Tongue (tissue), 2 donors: ENCODE results near the gene AKAP9. TPM values are rescaled to one million over a fixed set of nuclear protein-coding genes. Genes with fewer than 3 reads are reported as not detected.
"Not testable (repeated sequence)": the region's sequence is repeated elsewhere in the genome, so short reads cannot be mapped to it uniquely, and the experiment has no call there.

Source experiments
- DNase-seq: peaks from one replicate; pipeline ENCODE4 v3.0.0-alpha.2; 2015
- total RNA-seq: library from RNA; depleted of rRNA; stranded (reverse); fragments of >200 nt; gene quantifications from one replicate; pipeline ENCODE4 v1.2.3, GENCODE V29; 2014

AKAP9 gene
- total RNA-seq, 1 donor from 2014 or later = 170 TPM

- DNase-seq = no peak
Observed at GRCh38 chr7:91946549-91946948, 5.9 kb downstream of the AKAP9 start.

GRCh38 chr7:91947948-91948347, 7.3 kb downstream of the AKAP9 start:
- no peak for DNase-seq

DNA sequence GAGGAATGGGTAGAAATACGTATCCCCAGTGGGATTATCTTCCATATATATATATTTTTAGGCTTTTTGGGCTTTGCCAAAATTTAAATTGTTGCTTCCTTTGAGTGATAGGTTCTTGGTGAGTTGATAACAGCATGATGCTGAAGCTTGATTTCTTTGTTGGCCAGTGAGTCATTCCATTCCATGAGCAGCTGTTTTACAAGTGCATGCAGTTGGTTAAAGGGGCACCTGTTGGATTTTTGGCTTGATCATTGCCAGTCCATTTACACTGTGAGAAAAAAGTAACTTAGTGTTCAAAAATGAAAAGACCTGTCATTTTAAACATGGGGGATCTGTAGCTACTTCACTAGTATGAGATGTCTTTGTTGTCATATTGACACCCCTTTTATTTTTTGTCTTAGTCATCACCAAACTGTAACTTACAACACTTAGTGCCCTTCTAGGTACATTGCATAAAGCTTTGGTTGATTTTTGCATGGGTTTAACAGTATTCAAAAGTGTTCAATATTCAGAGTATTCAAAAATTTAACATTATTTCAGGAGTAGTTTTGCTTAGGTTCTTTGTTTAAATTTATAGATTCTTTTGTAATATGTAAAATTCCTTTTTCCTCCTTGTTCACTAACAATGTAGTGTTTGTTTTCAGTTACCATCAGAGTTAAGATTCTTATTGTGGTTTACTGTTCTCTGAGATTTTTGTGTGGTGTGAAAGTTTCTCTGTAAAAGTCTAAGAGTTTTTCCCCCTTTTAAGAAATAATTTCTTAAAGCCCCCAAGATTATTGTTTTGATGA, 8.8 kb downstream of the AKAP9 start:
- peak; percentile 76 for DNase-seq

DNA sequence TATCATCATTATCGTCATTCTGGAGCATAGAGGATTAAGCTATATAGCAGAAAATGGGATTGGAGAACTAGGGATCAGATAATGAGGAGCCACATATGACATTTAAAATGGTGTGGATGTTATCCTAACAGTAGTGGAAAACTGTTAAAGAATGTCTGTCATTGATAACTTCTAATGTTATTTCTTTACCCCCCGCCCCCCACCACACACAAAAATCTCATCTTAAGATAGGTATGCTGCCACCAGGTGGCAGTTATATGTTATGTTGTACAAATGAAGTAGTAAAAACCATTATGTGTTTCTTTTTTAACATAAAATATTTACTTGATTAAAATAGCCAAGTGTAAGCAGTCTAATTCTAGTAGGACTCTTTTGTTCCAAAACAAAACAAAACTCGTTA, 13.0 kb downstream of the AKAP9 start:
- DNase-seq = no peak

DNA sequence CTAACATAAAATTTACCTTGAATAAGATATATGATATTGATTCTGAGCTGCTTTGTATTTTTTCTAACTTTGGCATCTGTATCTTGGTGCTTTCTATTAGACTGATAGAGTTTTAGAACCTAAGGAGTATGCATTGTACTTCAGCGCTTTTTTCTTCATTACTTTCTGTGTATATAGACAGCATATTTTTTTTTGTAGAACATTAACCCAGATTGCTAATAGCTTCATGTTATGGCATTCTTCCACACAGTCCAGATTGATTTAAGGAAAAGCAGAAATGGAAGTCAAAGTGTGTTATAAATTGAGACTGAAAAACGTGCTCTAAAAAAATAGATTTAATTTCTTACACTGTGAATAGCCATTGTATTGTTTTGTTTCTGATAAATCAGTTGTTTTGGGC, 15.8 kb downstream of the AKAP9 start:
- not testable (repeated sequence) for DNase-seq

DNA sequence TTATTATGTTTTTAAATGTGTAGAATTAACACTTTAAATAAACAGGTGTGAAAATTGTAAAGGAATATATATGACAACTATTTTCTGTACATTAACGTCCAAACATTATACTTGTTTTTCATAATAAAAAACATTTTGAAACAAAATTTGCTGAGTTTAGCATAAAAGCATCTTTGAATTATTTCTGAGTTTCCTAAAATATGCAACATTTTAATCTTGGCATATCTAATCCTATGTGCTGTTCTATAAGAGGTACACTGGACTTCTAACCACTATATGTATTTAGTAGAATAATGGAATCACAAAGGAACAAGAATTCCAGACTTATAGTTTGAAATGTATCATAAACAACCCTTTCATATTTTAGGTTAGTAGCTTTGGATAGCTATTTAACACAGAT, 16.6 kb downstream of the AKAP9 start:
- no peak for DNase-seq

DNA sequence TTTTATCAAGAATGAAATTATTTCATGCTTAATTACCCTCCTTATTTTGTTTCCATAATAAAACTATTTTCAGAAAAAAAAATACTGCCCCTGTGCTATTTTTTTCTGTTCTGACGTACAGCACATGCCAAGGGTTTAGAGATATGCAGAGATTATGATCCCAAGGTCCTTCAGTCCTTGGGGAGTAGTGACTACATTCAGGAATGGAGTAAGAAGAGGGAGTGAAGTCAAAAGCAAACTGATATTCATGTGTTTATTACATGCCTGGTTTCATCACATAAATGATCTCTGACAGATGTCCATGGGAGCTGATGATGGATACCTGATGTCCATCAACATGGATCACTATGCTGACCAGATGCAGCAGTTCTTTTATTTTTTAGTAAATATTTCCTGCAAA, 17.2 kb downstream of the AKAP9 start:
- no peak for DNase-seq

DNA sequence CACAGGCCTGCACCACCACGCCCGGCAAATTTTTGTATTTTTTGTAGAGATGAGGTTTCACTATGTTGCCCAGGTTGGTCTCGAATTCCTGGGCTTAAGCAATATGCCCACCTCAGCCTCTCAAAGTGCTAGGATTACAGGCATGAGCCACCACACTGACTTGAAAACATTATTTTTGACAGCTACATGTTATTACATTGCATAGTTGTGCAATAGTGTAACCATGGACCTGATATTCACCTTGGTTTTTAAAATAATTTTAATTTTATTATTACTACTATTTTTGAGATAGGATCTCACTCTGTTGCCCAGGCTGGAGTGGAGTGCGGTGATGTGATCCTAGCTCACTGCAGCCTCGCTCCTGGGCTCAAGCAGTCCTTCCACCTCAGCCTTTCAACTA, 18.4 kb downstream of the AKAP9 start:
- DNase-seq = no peak

DNA sequence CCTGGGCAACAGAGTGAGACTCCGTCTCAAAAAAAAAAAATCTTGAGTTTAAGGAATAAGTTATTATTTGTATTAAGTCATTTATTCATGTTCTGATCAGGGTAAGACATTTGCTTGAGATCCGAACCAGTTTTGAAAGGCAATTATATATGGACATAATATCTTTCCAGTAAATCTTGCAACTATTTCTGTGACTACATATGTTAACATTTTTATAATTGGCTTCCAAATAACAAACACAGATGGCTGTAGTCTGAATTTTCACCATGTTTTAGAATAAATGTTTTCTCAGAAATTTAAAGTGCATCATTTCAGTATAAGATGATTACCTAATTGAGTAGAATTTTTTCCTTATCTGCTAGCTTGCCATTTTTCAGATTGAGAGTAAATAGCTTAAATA, 21.2 kb downstream of the AKAP9 start:
- no peak for DNase-seq

GRCh38 chr7:91962419-91962818, 21.8 kb downstream of the AKAP9 start:
- no peak for DNase-seq

- DNase-seq = not testable (repeated sequence)
Observed at GRCh38 chr7:91967513-91967912, 26.9 kb downstream of the AKAP9 start.

DNA sequence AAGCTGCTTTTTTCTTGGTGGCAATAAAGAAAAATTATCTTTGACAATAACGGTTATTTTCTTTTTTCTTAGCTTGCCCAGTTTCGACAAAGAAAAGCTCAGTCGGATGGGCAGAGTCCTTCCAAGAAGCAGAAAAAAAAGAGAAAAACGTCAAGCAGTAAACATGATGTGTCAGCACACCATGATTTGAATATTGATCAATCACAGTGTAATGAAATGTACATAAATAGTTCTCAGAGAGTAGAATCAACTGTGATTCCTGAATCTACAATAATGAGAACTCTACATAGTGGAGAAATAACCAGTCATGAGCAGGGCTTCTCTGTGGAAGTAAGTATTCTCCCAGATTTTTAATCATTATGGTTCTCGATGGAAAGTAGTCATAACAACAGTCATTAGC, 33.0 kb downstream of the AKAP9 start:
- no peak for DNase-seq

- no peak for DNase-seq
Observed at GRCh38 chr7:91974066-91974465, 33.4 kb downstream of the AKAP9 start.

DNA sequence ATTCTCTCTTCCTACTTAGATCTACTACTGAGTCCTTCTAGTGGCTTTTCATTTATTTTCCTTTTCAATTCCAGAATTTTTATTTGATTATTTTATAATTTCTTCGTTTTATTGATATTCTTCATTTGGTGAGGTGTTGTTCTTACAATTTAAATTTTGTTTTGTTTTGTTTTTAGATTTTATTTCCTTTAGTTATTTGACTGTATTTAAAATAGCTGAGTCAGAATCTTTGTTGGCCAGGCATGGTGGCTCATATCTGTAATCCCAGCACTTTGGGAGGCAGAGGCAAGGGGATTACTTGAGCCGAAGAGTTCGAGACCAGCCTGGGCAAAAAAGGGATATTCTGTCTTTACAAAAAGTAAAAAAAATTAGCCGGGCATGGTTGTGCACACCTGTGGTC, 36.1 kb downstream of the AKAP9 start:
- DNase-seq = no peak

DNA sequence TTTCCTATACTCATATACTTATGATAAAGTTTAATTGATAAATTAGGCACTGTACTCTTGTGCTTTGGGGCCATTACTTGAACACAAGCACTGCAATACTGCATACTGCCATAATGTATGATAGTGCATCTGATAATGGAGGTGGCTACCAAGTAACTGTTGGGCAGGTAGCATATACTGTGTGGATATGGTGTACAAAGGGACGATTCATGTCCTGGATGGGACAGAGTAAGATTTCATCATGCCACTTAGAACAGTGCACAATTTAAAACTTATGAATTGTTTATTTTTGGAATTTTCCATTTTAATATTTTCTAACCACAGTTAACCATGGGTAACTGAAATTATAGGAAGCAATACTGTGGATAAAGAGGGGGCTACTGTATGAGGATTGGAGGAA, 38.9 kb downstream of the AKAP9 start:
- DNase-seq = no peak

GRCh38 chr7:91982352-91982751, 41.7 kb downstream of the AKAP9 start:
- not testable (repeated sequence) for DNase-seq

DNA sequence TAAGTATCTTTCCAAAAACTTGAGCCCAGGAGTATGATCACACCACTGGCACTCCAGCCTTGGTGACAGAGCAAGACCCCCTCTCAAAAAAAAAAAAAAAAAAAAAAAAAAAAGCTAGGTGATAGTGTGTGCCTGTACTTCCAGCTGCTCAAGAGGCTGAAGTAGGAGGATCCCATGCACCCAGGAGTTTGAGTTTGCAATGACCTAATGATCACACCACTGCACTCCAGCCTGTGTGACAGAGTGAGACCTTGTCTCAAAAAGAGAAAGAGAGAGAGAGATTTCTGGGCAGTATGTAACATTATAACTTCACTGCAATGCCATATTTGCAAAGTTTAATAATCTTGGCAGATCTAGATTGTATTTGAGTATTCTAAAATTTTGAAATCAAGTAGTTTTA, 47.6 kb downstream of the AKAP9 start:
- DNase-seq = no peak

- DNase-seq = no peak
Observed at GRCh38 chr7:91993976-91994375, 53.3 kb downstream of the AKAP9 start.

DNA sequence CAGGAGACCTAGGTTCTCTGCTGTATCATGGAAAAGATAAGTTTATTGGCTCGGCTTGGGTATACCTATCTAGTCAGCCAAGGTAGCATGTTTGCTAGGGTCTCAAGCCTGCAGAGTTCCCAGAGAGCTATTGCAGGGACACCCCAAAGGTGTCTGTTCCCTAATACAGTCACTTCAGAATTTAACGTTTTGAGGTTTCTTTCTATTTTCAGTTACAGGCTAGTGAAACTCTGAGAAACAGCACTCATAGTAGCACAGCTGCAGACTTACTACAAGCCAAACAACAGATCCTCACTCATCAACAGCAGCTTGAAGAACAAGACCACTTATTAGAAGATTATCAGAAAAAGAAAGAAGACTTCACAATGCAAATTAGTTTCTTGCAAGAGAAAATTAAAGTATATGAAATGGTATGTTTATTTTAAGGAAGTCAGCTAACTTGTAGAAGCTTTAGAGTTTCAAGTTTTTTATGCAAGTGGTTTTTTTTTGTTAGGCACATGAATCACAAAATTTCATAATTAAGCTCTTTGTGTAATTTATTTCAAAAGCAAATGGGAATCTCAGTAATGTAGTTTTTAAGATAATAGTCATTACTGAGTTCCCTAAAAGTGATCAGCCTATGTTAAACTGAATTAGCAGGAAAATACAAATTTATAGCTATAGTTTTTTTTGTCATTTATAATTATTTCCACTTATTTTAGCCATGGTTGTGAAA, 54.9 kb downstream of the AKAP9 start:
- no peak for DNase-seq

DNA sequence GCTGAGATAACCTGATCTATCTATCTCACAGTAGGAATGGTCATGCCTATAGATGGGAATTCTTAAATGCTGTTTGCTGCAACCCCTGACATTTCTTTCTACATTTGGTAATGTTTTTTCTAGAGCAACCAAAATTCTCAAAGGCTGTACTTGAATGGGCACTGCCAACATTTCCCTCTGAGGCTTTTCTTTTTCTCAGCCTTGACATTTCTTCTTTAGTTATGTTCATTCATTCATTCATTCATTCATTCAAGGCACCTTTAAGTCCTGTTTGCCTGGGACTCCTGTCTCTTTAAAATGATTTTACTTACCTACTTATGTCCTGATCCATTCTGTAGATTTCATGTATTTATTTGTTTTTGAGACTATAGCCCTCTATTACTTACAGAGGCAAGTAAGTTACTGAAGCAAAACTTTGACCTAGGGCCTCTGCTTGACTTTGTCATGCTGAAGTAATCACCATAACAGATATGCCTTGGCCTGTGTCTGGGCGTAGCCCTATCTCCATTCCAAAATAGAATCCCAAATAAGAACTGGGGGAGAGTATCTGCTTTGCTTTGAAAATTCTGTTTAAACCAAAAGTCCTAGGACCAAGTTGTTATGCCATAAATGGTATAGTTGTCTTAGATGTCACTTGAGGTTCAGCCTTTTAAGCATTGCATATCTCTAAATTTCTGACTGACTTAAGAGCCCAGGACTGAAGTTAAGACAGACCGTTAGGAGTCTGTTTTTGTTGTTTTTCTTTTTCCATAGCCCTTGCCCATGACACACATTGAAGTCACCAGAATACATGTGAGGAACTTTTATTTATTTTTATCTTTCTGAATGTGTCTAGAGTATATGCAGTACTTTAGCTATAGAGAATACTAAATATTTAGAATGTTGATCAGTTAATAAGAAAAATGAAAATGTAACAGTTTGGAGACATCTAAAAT, 59.2 kb downstream of the AKAP9 start:
- DNase-seq = no peak

- no peak for DNase-seq
Observed at GRCh38 chr7:92002720-92003119, 62.1 kb downstream of the AKAP9 start.

DNA sequence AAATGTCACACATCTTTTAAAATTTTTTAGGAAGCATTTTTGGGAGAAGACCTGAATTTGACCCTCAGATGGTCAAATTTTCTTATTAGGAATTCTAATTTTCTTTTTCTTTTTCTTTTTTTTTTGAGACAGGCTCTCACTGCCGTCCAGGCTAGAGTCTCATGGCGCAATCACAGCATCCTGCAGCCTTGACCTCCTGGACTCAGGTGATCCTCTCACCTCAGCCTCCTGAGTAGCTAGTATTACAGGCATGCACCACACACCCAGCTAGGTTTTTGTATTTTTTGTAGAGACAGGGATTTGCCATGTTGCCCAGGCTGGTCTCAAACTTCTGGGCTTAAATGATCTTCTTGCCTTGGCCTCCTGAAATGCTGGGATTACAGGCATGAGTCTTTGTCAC, 65.4 kb downstream of the AKAP9 start:
- DNase-seq = no peak

DNA sequence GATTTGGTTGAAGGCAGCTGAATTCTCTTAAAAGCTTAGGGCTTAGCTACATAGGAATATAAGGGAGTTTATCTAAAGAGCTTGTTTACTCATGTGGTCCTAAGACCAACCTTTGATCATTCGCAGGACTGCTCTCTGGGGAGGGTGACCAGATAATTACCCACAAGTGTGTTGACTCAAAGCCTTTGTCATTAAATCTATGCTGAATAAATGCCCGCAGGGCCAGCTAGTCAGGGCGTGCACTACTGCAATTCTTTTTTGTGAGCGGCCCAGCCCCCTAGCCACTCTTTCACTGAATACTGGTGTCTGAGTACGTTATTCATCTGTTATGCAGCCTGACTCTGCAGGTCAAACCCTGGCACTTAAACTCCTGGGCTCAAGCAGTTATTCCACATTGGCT, 69.6 kb downstream of the AKAP9 start:
- no peak for DNase-seq
